Heart left ventricle (tissue), 16 donors: ENCODE data around the gene LMTK2. TPM values are rescaled to one million over a fixed set of nuclear protein-coding genes. Genes with fewer than 3 reads are reported as not detected.
A peak's percentile ranks its signal among the peaks of the same experiment; 100 is the strongest.

Experiments used
- ATAC-seq, 4 donors: fragments of 200-7000 bp; cut with Tn5 transposase; one replicate each; pipeline ENCODE4 v1.9.1; 2020 to 2022; ENCODE audit warnings: moderate library complexity in 4 of 4, mild to moderate bottlenecking in 3 of 4, moderate number of reproducible peaks in 1 of 4
- DNase-seq, 5 donors: peaks; one replicate each; pipeline ENCODE4 v3.0.0-alpha.2; 2020
- H3K27ac ChIP-seq, 12 donors: fragments of 200-600 bp; sonication (generic) in 4 of 12; one replicate each; pipeline versions ENCODE4 v1.5.0 to v1.8.0; 2016 to 2022; ENCODE audit warnings: mild to moderate bottlenecking in 2 of 12
- H3K27me3 ChIP-seq, 9 donors: fragments of 200-600 bp; sonication (generic) in 2 of 9; one replicate each; pipeline versions ENCODE4 v1.5.1 to v1.8.0; 2016 to 2022; ENCODE audit warnings: mild to moderate bottlenecking in 3 of 9
- H3K36me3 ChIP-seq, 9 donors: fragments of 200-600 bp; sonication (generic) in 2 of 9; one replicate each; pipeline versions ENCODE4 v1.5.0 to v1.8.0; 2018 to 2022; ENCODE audit warnings: mild to moderate bottlenecking in 2 of 9
- H3K4me1 ChIP-seq, 12 donors: fragments of 200-600 bp; sonication (generic) in 4 of 12; one replicate each; pipeline versions ENCODE4 v1.5.0 to v1.8.0; 2016 to 2022; ENCODE audit warnings: mild to moderate bottlenecking in 3 of 12
- H3K4me3 ChIP-seq, 12 donors: fragments of 200-600 bp; sonication (generic) in 4 of 12; one replicate each; pipeline versions ENCODE4 v1.5.0 to v1.8.0; 2017 to 2022; ENCODE audit warnings: mild to moderate bottlenecking in 9 of 12, moderate library complexity in 4 of 12
- H3K9me3 ChIP-seq, 12 donors: fragments of 200-600 bp; sonication (generic) in 4 of 12; one replicate each; pipeline versions ENCODE4 v1.5.0 to v1.8.0; 2016 to 2022; ENCODE audit warnings: mild to moderate bottlenecking in 1 of 12
- CTCF ChIP-seq, 12 donors: fragments of 200-600 bp; sonication (generic) in 4 of 12; IDR thresholded peaks; one replicate each; pipeline versions ENCODE4 v1.5.0 to v1.8.0; 2018 to 2022; ENCODE audit warnings: antibody characterized with exemption in 12 of 12, mild to moderate bottlenecking in 5 of 12
- POLR2A ChIP-seq, 2 donors: fragments of 450-650 bp; IDR thresholded peaks; one replicate each; pipeline ENCODE4 v1.6.1; 2017; ENCODE audit warnings: antibody characterized with exemption in 2 of 2, mild to moderate bottlenecking in 2 of 2, moderate library complexity in 2 of 2
- WGBS, 4 donors: extraction: QIAGEN DNeasy Blood & Tissue Kit in 2 of 4; methylation state at CpG; one replicate each; pipeline versions ENCODE4 v1.1.5 to v1.1.7; 2013 to 2018; 5-methylcytosine and 5-hydroxymethylcytosine counted together
- intact Hi-C, 10 donors: fragments of 100-400 bp; cut with DNase I; formaldehyde crosslinking; loops; one replicate each; pipeline versions ENCODE4 v1.11.1 to v1.14.2; 2022
- polyA plus RNA-seq, 2 donors: library from polyadenylated mRNA; stranded (reverse); fragments of 200-250 nt; gene quantifications; one replicate each; pipeline ENCODE4 v1.2.3, GENCODE V29; 2013
- total RNA-seq, 9 donors: library from RNA; depleted of rRNA in 2 of 9; stranded (reverse); fragments of >200 nt in 2 of 9; fragmentation: NEBNext Ultra II Directional in 3 of 9; extraction: Animal tissue kit (Norgen Biotek cat#: 25700) in 3 of 9; gene quantifications; one replicate each; pipeline versions ENCODE4 v1.1.0 to v1.2.4, GENCODE V29; 2016 to 2023
- donor health status: ischemic (EF 13 %, LVEDD 7.1; RV severe dilation, severe dysfunction).
- donor health status: healthy with polysubstance abuse.
- donor health status: DM: no; HTN: yes; CAD: no.
- donor health status: DM: no; HTN: no; CAD: no.
- donor health status: ischemic (EF 25% LVEDD 6.9; RV normal size, moderate dysfunction).
- donor health status: ischemic (EF 25% LVEDD 5.7; RV mildly dilated, moderate dysfunction).
- donor health status: healthy.
- donor health status: DM: yes; HTN: yes; CAD: no.
- donor health status: ischemic (EF 35%, LVEDD 5.7; RV mildly dilated, moderate dysfunction).
- donor health status: nonischemic (EF 11% LVEDD 7.7; RV severe dilation, severe dysfunction).
- donor health status: DM: yes; HTN: yes; CAD: no.
- donor health status: PGD.
- donor health status: ischemic (EF 29% LVEDD 5.4; RV normal size, mild dysfunction).
- donor health status: nonischemic (EF 23%, LVEDD 6.1; RV moderate dilation, normal function).

The LMTK2 gene
- total and polyA plus RNA-seq, 11 donors = 6.3 to 58.3 (median 27.3) TPM

GRCh38 chr7:98222533-98223195 is 116.0 kb downstream of the LMTK2 start:
- H3K36me3 ChIP-seq = peaks cover 0 to 83% (median 65%) of the 10 kb centered on the region in 9 donors
- intact Hi-C loops = no loop called here
- H3K27me3 ChIP-seq = no peaks in the 10 kb centered on the region
- H3K4me3 ChIP-seq = no peak overlapping the region
- 95 to 98% (median 97%) methylated on average over 12 to 30 of the region's 30 CpGs for WGBS, 4 donors
- no peaks in the 10 kb centered on the region for H3K9me3 ChIP-seq
- no peaks in the 10 kb centered on the region for H3K4me1 ChIP-seq
- ATAC-seq (peak in 1 of 4 donors; percentile 6), DNase-seq (peak in 4 of 5 donors; percentile 6 to 51 (median 22))
- no peak overlapping the region for H3K27ac ChIP-seq
- TF ChIP-seq POLR2A (IDR thresholded peaks at IDR 0.05) (no peak), CTCF (IDR thresholded peaks at IDR 0.05) (no peak)

DNA sequence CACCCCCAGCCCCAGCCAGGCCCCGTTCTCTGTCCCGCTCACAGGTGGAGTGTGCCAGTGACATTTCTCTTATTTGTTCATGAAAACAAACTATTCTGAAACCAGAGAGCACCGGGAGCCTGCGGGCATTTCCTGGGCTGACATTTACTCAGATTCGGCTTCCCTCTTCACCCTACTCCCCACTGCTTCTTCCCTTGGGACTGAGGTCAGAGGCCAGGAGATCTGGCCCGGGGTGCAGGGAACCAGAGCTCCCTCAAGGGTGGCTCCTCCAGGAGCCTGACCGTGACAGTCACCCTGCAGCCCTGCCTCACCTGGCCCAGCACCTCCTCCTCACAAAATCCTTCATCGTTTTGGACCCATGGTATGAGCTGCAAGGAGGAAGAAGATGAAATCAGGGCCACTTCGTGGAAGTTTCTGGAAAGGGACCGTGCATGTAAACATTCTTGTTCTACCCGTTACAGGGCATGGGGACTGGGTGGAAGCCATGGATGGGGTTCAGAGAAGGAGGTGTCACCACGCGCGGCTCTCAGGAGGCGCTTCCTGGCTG is 116.8 kb downstream of the LMTK2 start:
- peaks cover 0 to 88% (median 68%) of the 10 kb centered on the region in 9 donors for H3K36me3 ChIP-seq
- 83 to 91% (median 87%) methylated on average over 13 to 15 of the region's 15 CpGs for WGBS, 4 donors
- intact Hi-C loops = no loop called here

DNA sequence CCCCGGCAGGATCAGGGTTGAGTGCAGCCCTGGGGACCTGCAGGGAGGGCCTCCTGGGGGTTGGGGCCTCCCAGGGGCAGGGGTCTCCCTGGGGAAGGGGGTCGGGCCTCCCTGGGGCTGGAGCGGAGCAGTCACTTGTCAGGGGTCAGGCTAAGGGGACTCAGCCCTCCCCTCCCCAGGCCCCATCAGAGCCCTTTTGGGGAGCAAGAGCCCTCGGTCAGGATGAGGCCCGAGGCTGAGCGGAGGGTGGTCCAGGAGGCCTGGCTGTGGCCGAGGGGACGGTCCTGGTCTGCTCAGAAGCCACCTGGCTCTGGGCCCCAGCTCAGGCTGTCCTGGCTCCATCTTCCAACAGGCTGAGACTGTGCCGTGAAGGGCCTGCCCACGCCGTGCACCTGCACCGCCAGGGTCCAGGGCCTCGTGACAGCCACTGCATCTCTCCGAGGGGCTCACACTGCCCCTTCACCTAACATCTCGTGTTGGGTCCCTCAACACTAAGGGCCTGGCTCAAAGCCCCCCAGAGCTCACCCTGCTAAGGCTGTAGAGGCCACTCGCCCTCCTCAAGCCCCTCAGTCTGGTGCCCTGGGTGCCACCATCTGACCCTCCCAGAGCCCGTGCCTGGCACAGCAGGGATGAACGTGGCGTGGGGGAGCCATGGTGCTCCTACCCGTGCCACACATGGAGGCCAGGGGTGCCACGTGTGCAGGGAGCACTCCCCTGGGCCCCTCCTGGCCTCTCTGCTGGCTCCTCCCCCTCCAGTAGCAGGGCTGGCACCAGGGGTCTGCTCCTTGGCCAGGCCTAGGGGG is 117.4 kb downstream of the LMTK2 start:
- intact Hi-C loops = no loop called here
- no peaks in the 10 kb centered on the region for H3K9me3 ChIP-seq
- 77 to 92% (median 87%) methylated on average over 7 to 21 of the region's 21 CpGs for WGBS, 4 donors
- H3K4me3 ChIP-seq = no peak overlapping the region
- H3K4me1 ChIP-seq = no peaks in the 10 kb centered on the region
- peak in 3 of 5 donors; percentile 5 to 59 (median 20) for DNase-seq
- H3K27ac ChIP-seq = no peak overlapping the region
- peaks cover 0 to 93% (median 71%) of the 10 kb centered on the region in 9 donors for H3K36me3 ChIP-seq
- ATAC-seq = peak in 2 of 4 donors; percentile 8 to 22
- H3K27me3 ChIP-seq = no peaks in the 10 kb centered on the region
- no peak for TF ChIP-seq POLR2A (IDR thresholded peaks at IDR 0.05)

More for the DNA sequence above, 116.8 kb downstream of the LMTK2 start:
- TF ChIP-seq POLR2A (IDR thresholded peaks at IDR 0.05) (no peak), CTCF (IDR thresholded peaks at IDR 0.05) (no peak)
- H3K4me3 ChIP-seq = no peak overlapping the region
- no peaks in the 10 kb centered on the region for H3K9me3 ChIP-seq
- ATAC-seq (no peak), DNase-seq (peak in 2 of 5 donors; percentile 8 to 23)
- H3K4me1 ChIP-seq = no peaks in the 10 kb centered on the region
- H3K27ac ChIP-seq = no peak overlapping the region
- H3K27me3 ChIP-seq = no peaks in the 10 kb centered on the region

DNA sequence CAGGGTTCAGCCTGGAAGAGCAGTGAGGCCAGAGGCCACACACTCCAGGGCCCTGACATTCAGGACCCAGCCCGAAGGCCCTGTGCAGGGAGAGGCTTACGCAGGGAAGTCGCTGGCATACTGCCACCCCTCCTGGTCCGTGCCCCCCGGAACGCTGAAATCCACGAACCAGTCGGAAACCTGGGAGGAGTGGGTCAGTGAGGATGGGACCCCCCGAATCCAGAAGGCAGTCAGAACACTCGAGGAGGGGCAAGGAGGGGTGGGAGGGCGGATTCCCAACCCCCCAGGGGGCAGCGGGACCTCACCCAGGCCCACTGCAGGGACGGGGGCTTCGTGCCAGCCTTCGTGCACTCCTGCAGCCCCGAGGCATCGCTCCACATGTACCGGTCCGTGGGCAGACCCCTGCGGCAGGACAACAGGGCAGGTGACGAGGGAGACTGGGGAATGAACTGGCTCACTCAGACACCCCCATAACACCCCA is 118.1 kb downstream of the LMTK2 start:
- DNase-seq (peak in 3 of 5 donors; percentile 12 to 61 (median 19)), ATAC-seq (peak in 1 of 4 donors; percentile 13)
- Histone ChIP-seq H3K4me1 (no peaks in the 10 kb centered on the region), H3K27me3 (no peaks in the 10 kb centered on the region), H3K36me3 (peaks cover 0 to 93% (median 71%) of the 10 kb centered on the region in 9 donors), H3K9me3 (no peaks in the 10 kb centered on the region), H3K27ac (no peak overlapping the region), H3K4me3 (no peak overlapping the region)
- intact Hi-C loops = no loop called here
- 92 to 95% (median 94%) methylated on average over 3 to 21 of the region's 21 CpGs for WGBS, 4 donors
- TF ChIP-seq CTCF (IDR thresholded peaks at IDR 0.05) (no peak), POLR2A (IDR thresholded peaks at IDR 0.05) (no peak)
